ENCODE data around the gene ACO2.

The ACO2 gene

GRCh38 chr22:41504816-41505215 is 35.9 kb downstream of the ACO2 start:
- no peaks in the 10 kb centered on the region for H3K9me3 ChIP-seq (ENCODE audit: control insufficient read depth, low read length)
- H3K9ac ChIP-seq (ENCODE audit: low read length): no peak overlapping the region
- no peak overlapping the region for H3K4me3 ChIP-seq (ENCODE audit: low read length)
- peaks cover 10% of the 10 kb centered on the region for H3K36me3 ChIP-seq (ENCODE audit: control insufficient read depth, insufficient read depth, low read length)
- no peaks in the 10 kb centered on the region for H3K27me3 ChIP-seq (ENCODE audit: control insufficient read depth, insufficient read depth, low read length)
- no peaks in the 10 kb centered on the region for H3K4me1 ChIP-seq (ENCODE audit: control insufficient read depth, insufficient read depth, low read length)

- Histone ChIP-seq H3K9ac (ENCODE audit: low read length) (no peak overlapping the region), H3K27me3 (ENCODE audit: control insufficient read depth, insufficient read depth, low read length) (no peaks in the 10 kb centered on the region), H3K36me3 (ENCODE audit: control insufficient read depth, insufficient read depth, low read length) (peaks cover 10% of the 10 kb centered on the region), H3K9me3 (ENCODE audit: control insufficient read depth, low read length) (no peaks in the 10 kb centered on the region), H3K4me1 (ENCODE audit: control insufficient read depth, insufficient read depth, low read length) (no peaks in the 10 kb centered on the region), H3K4me3 (ENCODE audit: low read length) (no peak overlapping the region)
These were observed 36.7 kb downstream of the ACO2 start for GRCh38 chr22:41505511-41506220.

GRCh38 chr22:41507330-41508063 is 38.6 kb downstream of the ACO2 start:
- H3K9me3 ChIP-seq (ENCODE audit: control insufficient read depth, low read length): no peaks in the 10 kb centered on the region

GRCh38 chr22:41508770-41509170 is 39.9 kb downstream of the ACO2 start:
- H3K4me1 ChIP-seq (ENCODE audit: control insufficient read depth, insufficient read depth, low read length): peaks cover 7% of the 10 kb centered on the region
- no peak overlapping the region for H3K9ac ChIP-seq (ENCODE audit: low read length)
- H3K4me3 ChIP-seq (ENCODE audit: low read length): no peak overlapping the region
- peaks cover 6% of the 10 kb centered on the region for H3K36me3 ChIP-seq (ENCODE audit: control insufficient read depth, insufficient read depth, low read length)
- no peaks in the 10 kb centered on the region for H3K9me3 ChIP-seq (ENCODE audit: control insufficient read depth, low read length)
- H3K27me3 ChIP-seq (ENCODE audit: control insufficient read depth, insufficient read depth, low read length): no peaks in the 10 kb centered on the region

More at GRCh38 chr22:41507330-41508063, 38.6 kb downstream of the ACO2 start:
- Histone ChIP-seq H3K27me3 (ENCODE audit: control insufficient read depth, insufficient read depth, low read length) (no peaks in the 10 kb centered on the region), H3K4me1 (ENCODE audit: control insufficient read depth, insufficient read depth, low read length) (peaks cover 7% of the 10 kb centered on the region), H3K4me3 (ENCODE audit: low read length) (no peak overlapping the region), H3K9ac (ENCODE audit: low read length) (no peak overlapping the region), H3K36me3 (ENCODE audit: control insufficient read depth, insufficient read depth, low read length) (peaks cover 5% of the 10 kb centered on the region)

GRCh38 chr22:41511521-41511968 is 42.6 kb downstream of the ACO2 start:
- H3K9me3 ChIP-seq (ENCODE audit: control insufficient read depth, low read length): no peaks in the 10 kb centered on the region
- H3K4me3 ChIP-seq (ENCODE audit: low read length): no peak overlapping the region
- H3K9ac ChIP-seq (ENCODE audit: low read length): peak overlapping the region; percentile 18
- peaks cover 7% of the 10 kb centered on the region for H3K4me1 ChIP-seq (ENCODE audit: control insufficient read depth, insufficient read depth, low read length)
- peaks cover 20% of the 10 kb centered on the region for H3K36me3 ChIP-seq (ENCODE audit: control insufficient read depth, insufficient read depth, low read length)
- no peaks in the 10 kb centered on the region for H3K27me3 ChIP-seq (ENCODE audit: control insufficient read depth, insufficient read depth, low read length)

- Histone ChIP-seq H3K4me1 (ENCODE audit: control insufficient read depth, insufficient read depth, low read length) (peaks cover 14% of the 10 kb centered on the region), H3K4me3 (ENCODE audit: low read length) (no peak overlapping the region), H3K27me3 (ENCODE audit: control insufficient read depth, insufficient read depth, low read length) (no peaks in the 10 kb centered on the region), H3K36me3 (ENCODE audit: control insufficient read depth, insufficient read depth, low read length) (peaks cover 21% of the 10 kb centered on the region), H3K9ac (ENCODE audit: low read length) (peak overlapping the region; percentile 18), H3K9me3 (ENCODE audit: control insufficient read depth, low read length) (no peaks in the 10 kb centered on the region)
These were observed 43.7 kb downstream of the ACO2 start for GRCh38 chr22:41512421-41513194.

- Histone ChIP-seq H3K4me3 (ENCODE audit: low read length) (no peak overlapping the region), H3K36me3 (ENCODE audit: control insufficient read depth, insufficient read depth, low read length) (peaks cover 21% of the 10 kb centered on the region), H3K4me1 (ENCODE audit: control insufficient read depth, insufficient read depth, low read length) (peaks cover 18% of the 10 kb centered on the region), H3K27me3 (ENCODE audit: control insufficient read depth, insufficient read depth, low read length) (no peaks in the 10 kb centered on the region), H3K9me3 (ENCODE audit: control insufficient read depth, low read length) (no peaks in the 10 kb centered on the region), H3K9ac (ENCODE audit: low read length) (no peak overlapping the region)
These were observed 44.5 kb downstream of the ACO2 start for GRCh38 chr22:41513391-41513790.

- no peak overlapping the region for H3K9ac ChIP-seq (ENCODE audit: low read length)
- peaks cover 21% of the 10 kb centered on the region for H3K36me3 ChIP-seq (ENCODE audit: control insufficient read depth, insufficient read depth, low read length)
- H3K9me3 ChIP-seq (ENCODE audit: control insufficient read depth, low read length): no peaks in the 10 kb centered on the region
- H3K27me3 ChIP-seq (ENCODE audit: control insufficient read depth, insufficient read depth, low read length): no peaks in the 10 kb centered on the region
- H3K4me3 ChIP-seq (ENCODE audit: low read length): no peak overlapping the region
- H3K4me1 ChIP-seq (ENCODE audit: control insufficient read depth, insufficient read depth, low read length): peaks cover 14% of the 10 kb centered on the region
These were observed 47.5 kb downstream of the ACO2 start for GRCh38 chr22:41516462-41516861.

- Histone ChIP-seq H3K36me3 (ENCODE audit: control insufficient read depth, insufficient read depth, low read length) (peaks cover 17% of the 10 kb centered on the region), H3K4me1 (ENCODE audit: control insufficient read depth, insufficient read depth, low read length) (peaks cover 11% of the 10 kb centered on the region), H3K9me3 (ENCODE audit: control insufficient read depth, low read length) (no peaks in the 10 kb centered on the region), H3K27me3 (ENCODE audit: control insufficient read depth, insufficient read depth, low read length) (no peaks in the 10 kb centered on the region), H3K4me3 (ENCODE audit: low read length) (no peak overlapping the region), H3K9ac (ENCODE audit: low read length) (peak overlapping the region; percentile 1)
These were observed 48.5 kb downstream of the ACO2 start for GRCh38 chr22:41517172-41518047.

- Histone ChIP-seq H3K27me3 (ENCODE audit: control insufficient read depth, insufficient read depth, low read length) (no peaks in the 10 kb centered on the region), H3K4me3 (ENCODE audit: low read length) (no peak overlapping the region), H3K9ac (ENCODE audit: low read length) (peak overlapping the region; percentile 1), H3K36me3 (ENCODE audit: control insufficient read depth, insufficient read depth, low read length) (peaks cover 21% of the 10 kb centered on the region), H3K9me3 (ENCODE audit: control insufficient read depth, low read length) (no peaks in the 10 kb centered on the region), H3K4me1 (ENCODE audit: control insufficient read depth, insufficient read depth, low read length) (peaks cover 12% of the 10 kb centered on the region)
These were observed 49.1 kb downstream of the ACO2 start for GRCh38 chr22:41518048-41518347.

GRCh38 chr22:41521126-41521525 is 52.2 kb downstream of the ACO2 start:
- peaks cover 40% of the 10 kb centered on the region for H3K4me1 ChIP-seq (ENCODE audit: control insufficient read depth, insufficient read depth, low read length)
- no peak overlapping the region for H3K9ac ChIP-seq (ENCODE audit: low read length)
- no peaks in the 10 kb centered on the region for H3K9me3 ChIP-seq (ENCODE audit: control insufficient read depth, low read length)
- H3K4me3 ChIP-seq (ENCODE audit: low read length): no peak overlapping the region
- H3K27me3 ChIP-seq (ENCODE audit: control insufficient read depth, insufficient read depth, low read length): no peaks in the 10 kb centered on the region
- H3K36me3 ChIP-seq (ENCODE audit: control insufficient read depth, insufficient read depth, low read length): peaks cover 18% of the 10 kb centered on the region
